Stomach (tissue), 9 donors: ENCODE results near the gene ITFG2. TPM values are rescaled to one million over a fixed set of nuclear protein-coding genes. Genes with fewer than 3 reads are reported as not detected.
A peak's percentile ranks its signal among the peaks of the same experiment; 100 is the strongest.
"Not testable (repeated sequence)": the region's sequence is repeated elsewhere in the genome, so short reads cannot be mapped to it uniquely, and the experiment has no call there.

Experiments used
- DNase-seq, 2 donors: peaks; one replicate each; pipeline versions ENCODE4 v3.0.0 to v3.0.0-alpha.2; 2013 to 2019
- H3K27ac ChIP-seq, 5 donors: fragments of 200-600 bp in 4 of 5; sonication (generic) in 4 of 5; one replicate each; pipeline ENCODE4 v1.5.1; 2013 to 2019; ENCODE audit warnings: mild to moderate bottlenecking in 1 of 5, moderate library complexity in 1 of 5
- H3K27me3 ChIP-seq, 3 donors: fragments of 200-600 bp; sonication (generic); one replicate each; pipeline ENCODE4 v1.5.1; 2017 to 2019; ENCODE audit warnings: mixed run types in 1 of 3
- H3K36me3 ChIP-seq, 4 donors: fragments of 200-600 bp; sonication (generic); 1 replicate in 3 of 4; 2 replicates in 1 of 4; pipeline ENCODE4 v1.5.1; 2016 to 2019
- H3K4me1 ChIP-seq, 4 donors: fragments of 200-600 bp; sonication (generic); one replicate each; pipeline ENCODE4 v1.5.1; 2016 to 2019
- H3K4me3 ChIP-seq, 4 donors: fragments of 200-600 bp; sonication (generic) in 3 of 4; one replicate each; pipeline ENCODE4 v1.5.1; 2016 to 2019; ENCODE audit warnings: mild to moderate bottlenecking in 1 of 4
- H3K9me3 ChIP-seq, 4 donors: fragments of 200-600 bp; sonication (generic); one replicate each; pipeline ENCODE4 v1.5.1; 2016 to 2019
- EP300 ChIP-seq: sonication (generic); formaldehyde crosslinking; IDR thresholded peaks from one replicate; pipeline ENCODE4 v1.6.1; 2017; ENCODE audit warnings: antibody characterized with exemption
- POLR2A ChIP-seq, 4 donors: fragments of 450-650 bp; IDR thresholded peaks; one replicate each; pipeline ENCODE4 v1.6.1; 2016; ENCODE audit warnings: antibody characterized with exemption in 4 of 4, control low read depth in 2 of 4, mild to moderate bottlenecking in 1 of 4, moderate library complexity in 1 of 4
- POLR2AphosphoS5 ChIP-seq, 3 donors: sonication (generic); formaldehyde crosslinking; IDR thresholded peaks; one replicate each; pipeline ENCODE4 v1.6.1; 2016; ENCODE audit warnings: antibody characterized with exemption in 3 of 3
- WGBS, 5 donors: extraction: QIAGEN DNeasy Blood & Tissue Kit in 3 of 5; methylation state at CpG; one replicate each; pipeline versions ENCODE4 v1.1.5 to v1.1.7; 2013 to 2018; 5-methylcytosine and 5-hydroxymethylcytosine counted together
- intact Hi-C: fragments of 100-400 bp; cut with DNase I; formaldehyde crosslinking; loops from one replicate; pipeline ENCODE4 v1.15.1; 2023; ENCODE audit warnings: low total_unique reads
- polyA plus RNA-seq, 3 donors: library from polyadenylated mRNA; stranded (reverse); fragments of 200-250 nt; gene quantifications; one replicate each; pipeline ENCODE4 v1.2.3, GENCODE V29; 2013
- total RNA-seq, 5 donors: library from RNA; depleted of rRNA; stranded (reverse); fragments of >200 nt; gene quantifications; one replicate each; pipeline versions ENCODE4 v1.1.0 to v1.2.3, GENCODE V29; 2014 to 2016
- TF ChIP-seq, protein P1 (sequence below), 7 experiments: fragments of 450-650 bp in 4 of 7; fragments of 200-600 bp in 3 of 7; sonication (generic) in 3 of 7; IDR thresholded peaks; one replicate each; pipeline ENCODE4 v1.5.1; 2016 to 2019; ENCODE audit warnings: antibody characterized with exemption in 7 of 7, control low read depth in 2 of 7, mild to moderate bottlenecking in 1 of 7
- donor health status: healthy with polysubstance abuse.
- donor health status: Bipolar disorder and iron deficiency.
- donor health status: healthy.

Gene ITFG2
- total and polyA plus RNA-seq, 8 donors: 14.9 to 208 (median 46.4) TPM

DNA sequence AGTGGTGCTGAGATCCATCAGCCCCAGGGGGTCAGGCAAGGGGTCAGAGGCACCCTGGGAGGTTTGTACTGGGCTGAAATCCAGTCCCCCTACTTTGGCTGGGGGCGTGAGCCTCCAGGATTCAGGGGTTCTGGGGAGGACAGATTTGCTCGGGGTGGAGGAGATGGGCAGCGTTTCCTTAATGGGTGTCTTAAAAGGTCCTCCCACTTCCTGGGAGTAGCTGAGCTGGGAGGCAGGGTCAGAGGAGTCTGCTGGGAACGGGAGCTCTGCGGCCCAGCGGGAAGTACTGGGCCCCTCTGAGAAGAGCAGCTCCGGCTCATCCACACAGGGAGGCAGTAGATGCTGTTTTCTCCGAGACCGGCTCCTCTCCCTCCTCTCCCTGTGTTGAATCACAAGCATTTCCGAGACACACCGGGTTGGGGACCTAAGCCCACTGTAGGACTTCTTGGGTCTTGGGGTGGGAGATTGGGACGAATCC, 46.5 kb downstream of the ITFG2 start:
- Histone ChIP-seq H3K36me3 (peaks cover 0 to 56% (median 14%) of the 10 kb centered on the region in 4 donors), H3K27me3 (no peaks in the 10 kb centered on the region), H3K4me1 (no peaks in the 10 kb centered on the region), H3K9me3 (no peaks in the 10 kb centered on the region), H3K27ac (peak overlapping the region in 1 of 5 donors; percentile 38), H3K4me3 (no peak overlapping the region)
- intact Hi-C loops: loop anchor here (10.0 kb wide), 2 partner anchors 86 to 176 kb away; no protein-coding TSS in a partner anchor
- DNase-seq: no peak
- TF ChIP-seq POLR2AphosphoS5 (IDR thresholded peaks at IDR 0.05) (no peak), EP300 (no peak), POLR2A (IDR thresholded peaks at IDR 0.05) (no peak)
- TF ChIP-seq, protein P1, sequence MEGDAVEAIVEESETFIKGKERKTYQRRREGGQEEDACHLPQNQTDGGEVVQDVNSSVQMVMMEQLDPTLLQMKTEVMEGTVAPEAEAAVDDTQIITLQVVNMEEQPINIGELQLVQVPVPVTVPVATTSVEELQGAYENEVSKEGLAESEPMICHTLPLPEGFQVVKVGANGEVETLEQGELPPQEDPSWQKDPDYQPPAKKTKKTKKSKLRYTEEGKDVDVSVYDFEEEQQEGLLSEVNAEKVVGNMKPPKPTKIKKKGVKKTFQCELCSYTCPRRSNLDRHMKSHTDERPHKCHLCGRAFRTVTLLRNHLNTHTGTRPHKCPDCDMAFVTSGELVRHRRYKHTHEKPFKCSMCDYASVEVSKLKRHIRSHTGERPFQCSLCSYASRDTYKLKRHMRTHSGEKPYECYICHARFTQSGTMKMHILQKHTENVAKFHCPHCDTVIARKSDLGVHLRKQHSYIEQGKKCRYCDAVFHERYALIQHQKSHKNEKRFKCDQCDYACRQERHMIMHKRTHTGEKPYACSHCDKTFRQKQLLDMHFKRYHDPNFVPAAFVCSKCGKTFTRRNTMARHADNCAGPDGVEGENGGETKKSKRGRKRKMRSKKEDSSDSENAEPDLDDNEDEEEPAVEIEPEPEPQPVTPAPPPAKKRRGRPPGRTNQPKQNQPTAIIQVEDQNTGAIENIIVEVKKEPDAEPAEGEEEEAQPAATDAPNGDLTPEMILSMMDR (IDR thresholded peaks at IDR 0.05): no peak
- 64 to 85% (median 79%) methylated on average over 11 to 12 of the region's 12 CpGs for WGBS, 5 donors

DNA sequence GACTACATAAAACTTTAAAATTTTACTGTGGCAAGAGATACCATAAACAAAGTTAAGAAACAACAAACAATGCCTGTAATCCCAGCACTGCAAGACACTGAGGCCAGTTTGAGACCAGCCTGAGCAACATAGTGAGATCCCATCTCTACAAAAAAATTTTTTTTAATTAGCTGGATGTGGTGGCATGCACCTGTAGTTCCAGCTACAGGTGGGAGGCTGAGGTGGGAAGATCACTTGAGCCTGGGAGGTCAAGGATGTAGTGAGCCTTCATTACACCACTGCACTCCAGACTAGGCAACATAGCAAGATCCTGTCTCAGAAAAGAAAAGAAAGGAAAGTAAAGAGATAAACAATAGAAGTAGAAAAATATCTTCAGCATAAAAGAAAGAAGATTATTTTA, 47.7 kb downstream of the ITFG2 start:
- DNase-seq: no peak
- no peak overlapping the region for H3K4me3 ChIP-seq
- H3K27me3 ChIP-seq: no peaks in the 10 kb centered on the region
- intact Hi-C loops: no loop called here
- H3K27ac ChIP-seq: no peak overlapping the region
- no peaks in the 10 kb centered on the region for H3K9me3 ChIP-seq
- H3K4me1 ChIP-seq: no peaks in the 10 kb centered on the region
- TF ChIP-seq EP300 (no peak), POLR2A (IDR thresholded peaks at IDR 0.05) (no peak), POLR2AphosphoS5 (IDR thresholded peaks at IDR 0.05) (no peak)
- TF ChIP-seq, protein P1 (IDR thresholded peaks at IDR 0.05): no peak
- peaks cover 0 to 68% (median 16%) of the 10 kb centered on the region in 4 donors for H3K36me3 ChIP-seq

DNA sequence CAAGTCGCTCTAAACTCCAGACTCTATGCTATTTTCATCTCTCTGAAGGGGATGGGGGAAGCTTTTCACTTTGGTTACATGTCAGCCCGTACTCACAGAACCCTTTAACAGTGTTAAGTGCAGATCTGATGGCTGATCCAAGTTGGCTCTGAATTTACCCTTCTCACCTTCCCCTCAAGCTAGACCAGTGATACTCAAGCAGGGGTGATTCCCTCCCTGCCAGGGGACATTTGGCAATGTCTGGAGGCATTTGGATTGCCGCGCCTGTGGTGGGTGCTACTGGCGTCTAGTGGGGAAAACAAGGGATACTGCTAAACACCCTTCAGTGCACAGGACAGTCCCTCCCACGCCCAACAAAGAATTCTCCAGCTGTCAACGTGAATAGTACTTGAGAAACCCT, 50.4 kb downstream of the ITFG2 start:
- intact Hi-C loops: no loop called here
- DNase-seq: no peak
- TF ChIP-seq POLR2A (IDR thresholded peaks at IDR 0.05): no peak
- TF ChIP-seq, protein P1 (IDR thresholded peaks at IDR 0.05): no peak
- TF ChIP-seq EP300: no peak
- TF ChIP-seq POLR2AphosphoS5 (IDR thresholded peaks at IDR 0.05): no peak
- no peaks in the 10 kb centered on the region for H3K27me3 ChIP-seq
- no peaks in the 10 kb centered on the region for H3K4me1 ChIP-seq
- no peak overlapping the region for H3K4me3 ChIP-seq
- H3K9me3 ChIP-seq: no peaks in the 10 kb centered on the region
- peaks cover 0 to 70% (median 12%) of the 10 kb centered on the region in 4 donors for H3K36me3 ChIP-seq
- H3K27ac ChIP-seq: no peak overlapping the region
- WGBS, 5 donors: 89 to 97% (median 94%) methylated on average over 7 of the region's 7 CpGs

DNA sequence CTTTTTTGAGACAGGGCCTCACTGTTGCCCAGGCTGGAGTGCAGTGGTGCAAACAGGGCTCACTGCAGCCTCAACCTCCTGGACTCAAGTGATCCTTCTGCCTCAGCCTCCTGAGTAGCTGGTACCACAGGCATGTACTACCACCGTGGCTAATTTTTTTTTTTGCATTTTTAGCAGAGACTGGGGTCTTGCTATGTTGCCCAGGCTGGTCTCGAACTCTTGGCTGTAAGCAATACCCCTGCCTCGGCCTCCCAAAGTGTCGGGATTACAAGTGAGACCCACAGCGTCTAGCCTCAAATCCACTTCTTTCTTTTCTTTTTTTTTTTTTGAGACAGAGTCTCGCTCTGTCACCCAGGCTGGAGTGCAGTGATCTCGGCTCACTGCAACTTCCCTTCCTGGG, 50.9 kb downstream of the ITFG2 start:
- H3K27ac ChIP-seq, H3K4me3 ChIP-seq, H3K9me3 ChIP-seq, H3K4me1 ChIP-seq, intact Hi-C loops, DNase-seq, H3K27me3 ChIP-seq: not testable (repeated sequence)
- peaks cover 0 to 66% (median 10%) of the 10 kb centered on the region in 4 donors for H3K36me3 ChIP-seq
- 95 to 98% (median 97%) methylated on average over 6 to 7 of the region's 7 CpGs for WGBS, 5 donors

DNA sequence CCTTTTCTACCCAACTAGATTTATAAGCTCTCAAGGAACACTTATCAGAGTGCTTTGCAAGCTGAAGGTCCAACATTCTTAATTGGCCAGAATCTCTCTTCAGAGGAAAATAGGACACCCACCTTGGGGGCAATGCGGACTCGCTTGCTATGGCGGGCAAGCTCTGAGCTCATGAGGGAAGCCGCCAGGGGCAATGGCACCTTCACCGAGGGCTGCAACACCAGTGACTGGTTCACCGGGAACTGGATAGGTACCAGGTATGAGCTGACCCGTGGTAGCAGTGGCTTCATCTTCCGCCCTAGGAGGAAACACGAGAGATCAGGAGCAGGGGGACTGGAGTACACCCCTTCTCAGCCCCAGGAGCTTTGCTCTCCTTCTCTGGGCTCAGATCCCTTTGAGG, 51.7 kb downstream of the ITFG2 start:
- Histone ChIP-seq H3K9me3 (no peaks in the 10 kb centered on the region), H3K4me3 (no peak overlapping the region), H3K27ac (no peak overlapping the region), H3K36me3 (peaks cover 0 to 58% (median 7%) of the 10 kb centered on the region in 4 donors), H3K27me3 (no peaks in the 10 kb centered on the region), H3K4me1 (no peaks in the 10 kb centered on the region)
- intact Hi-C loops: no loop called here
- TF ChIP-seq POLR2AphosphoS5 (IDR thresholded peaks at IDR 0.05) (no peak), POLR2A (IDR thresholded peaks at IDR 0.05) (no peak), EP300 (no peak)
- TF ChIP-seq, protein P1 (IDR thresholded peaks at IDR 0.05): no peak
- no peak for DNase-seq
- 95 to 99% (median 97%) methylated on average over 9 of the region's 9 CpGs for WGBS, 5 donors

DNA sequence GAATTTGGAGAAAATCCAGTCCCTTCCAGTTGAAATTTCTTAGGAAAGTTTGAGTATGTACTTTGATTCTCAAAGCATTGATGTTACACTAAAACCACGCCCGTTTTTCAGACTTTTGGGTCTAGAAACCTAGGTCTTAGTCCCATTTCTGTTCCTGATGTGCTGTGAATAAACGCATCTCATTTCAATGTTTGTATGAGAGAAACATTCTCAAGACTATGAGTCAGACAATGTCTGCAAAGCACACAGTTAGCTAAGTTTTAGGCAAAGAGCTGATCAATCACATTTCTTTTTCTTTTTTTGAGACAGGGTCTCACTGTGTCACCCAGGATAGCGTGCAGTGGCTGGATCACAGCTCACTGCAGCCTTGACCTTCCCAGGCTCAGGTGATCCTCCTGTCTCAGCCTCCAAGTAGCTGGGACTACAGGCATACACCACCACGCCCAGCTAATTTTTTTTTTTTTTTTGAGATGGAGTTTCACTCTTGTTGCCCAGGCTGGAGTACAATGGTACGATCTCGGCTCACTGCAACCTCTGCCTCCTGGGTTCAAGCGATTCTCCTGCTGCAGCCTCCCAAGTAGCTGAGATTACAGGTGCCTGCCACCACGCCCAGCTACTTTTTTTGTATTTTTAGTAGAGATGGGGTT, 56.6 kb downstream of the ITFG2 start:
- 84 to 96% (median 94%) methylated on average over 9 of the region's 9 CpGs for WGBS, 5 donors
- H3K27ac ChIP-seq, H3K9me3 ChIP-seq, H3K4me1 ChIP-seq, H3K27me3 ChIP-seq, H3K4me3 ChIP-seq, intact Hi-C loops, DNase-seq: not testable (repeated sequence)
- peaks cover 0 to 24% (median 4%) of the 10 kb centered on the region in 4 donors for H3K36me3 ChIP-seq
